Spinal cord (tissue), 10 donors: ENCODE results near the gene RASAL3. TPM values are rescaled to one million over a fixed set of nuclear protein-coding genes. Genes with fewer than 3 reads are reported as not detected.
A peak's percentile ranks its signal among the peaks of the same experiment; 100 is the strongest.
"Not testable (repeated sequence)": the region's sequence is repeated elsewhere in the genome, so short reads cannot be mapped to it uniquely, and the experiment has no call there.

Source experiments
- DNase-seq, 6 donors: peaks; one replicate each; pipeline versions ENCODE4 v3.0.0 to v3.0.0-alpha.2; 2013 to 2015; ENCODE audit warnings: low spot score in 6 of 6, low read depth in 4 of 6
- H3K27ac ChIP-seq: one replicate; pipeline ENCODE4 v1.5.1; 2013; ENCODE audit warnings: low read depth, low read length, control low read depth
- H3K27me3 ChIP-seq: one replicate; pipeline ENCODE4 v1.6.1; 2013; ENCODE audit warnings: low read length; ENCODE audit not compliant: control insufficient read depth, insufficient read depth
- H3K36me3 ChIP-seq: one replicate; pipeline ENCODE4 v1.6.1; 2013; ENCODE audit warnings: low read length; ENCODE audit not compliant: control insufficient read depth, insufficient read depth
- H3K4me1 ChIP-seq: one replicate; pipeline ENCODE4 v1.6.1; 2013; ENCODE audit warnings: low read length; ENCODE audit not compliant: control insufficient read depth, insufficient read depth
- H3K4me3 ChIP-seq: one replicate; pipeline ENCODE4 v1.5.1; 2013; ENCODE audit warnings: low read depth, low read length, control low read depth
- H3K9me3 ChIP-seq: one replicate; pipeline ENCODE4 v1.6.1; 2013; ENCODE audit warnings: low read length; ENCODE audit not compliant: control insufficient read depth, insufficient read depth
- WGBS: methylation state at CpG from one replicate; pipeline ENCODE4 v1.1.5; 2013; ENCODE audit warnings: missing lambda C conversion rate; ENCODE audit not compliant: insufficient coverage; 5-methylcytosine and 5-hydroxymethylcytosine counted together
- polyA plus RNA-seq, 2 donors: library from polyadenylated mRNA; unstranded; fragments of 120-200 nt; gene quantifications; one replicate each; pipeline ENCODE4 v1.2.1, GENCODE V29; 2013; ENCODE audit not compliant: insufficient read length in 2 of 2
- total RNA-seq, 2 donors: library from RNA; depleted of rRNA in 1 of 2; stranded (reverse); fragments of 120-200 nt in 1 of 2; fragments of >200 nt in 1 of 2; gene quantifications; one replicate each; pipeline versions ENCODE4 v1.2.3 to v1.2.4, GENCODE V29; 2013 to 2014
- donor health status: healthy.

The RASAL3 gene
- total and polyA plus RNA-seq, 4 donors, result 1.9 to 4.2 (median 2.8) TPM

- DNase-seq, result no peak
- Histone ChIP-seq H3K36me3 (peaks cover 52% of the 10 kb centered on the region), H3K4me1 (peaks cover 41% of the 10 kb centered on the region), H3K27me3 (no peaks in the 10 kb centered on the region), H3K27ac (no peak overlapping the region), H3K9me3 (no peaks in the 10 kb centered on the region), H3K4me3 (no peak overlapping the region)
- 41% methylated on average over 4 of the region's 12 CpGs for WGBS
These were observed 43.1 kb downstream of the RASAL3 start for GRCh38 chr19:15421136-15421695.

- peaks cover 50% of the 10 kb centered on the region for H3K4me1 ChIP-seq
- no peaks in the 10 kb centered on the region for H3K9me3 ChIP-seq
- DNase-seq, result no peak
- H3K27ac ChIP-seq, result no peak overlapping the region
- WGBS, result 41% methylated on average over 10 of the region's 16 CpGs
- no peaks in the 10 kb centered on the region for H3K27me3 ChIP-seq
- H3K36me3 ChIP-seq, result peaks cover 50% of the 10 kb centered on the region
- H3K4me3 ChIP-seq, result peak overlapping the region; percentile 97
These were observed 44.8 kb downstream of the RASAL3 start for GRCh38 chr19:15419413-15420025.

GRCh38 chr19:15418579-15419412, 45.5 kb downstream of the RASAL3 start, which contains the start of gene AKAP8L:
TSS of gene AKAP8L (minus strand) at chr19:15418988. CDS start at chr19:15418923, 65 bp downstream.
- H3K36me3 ChIP-seq, result peaks cover 48% of the 10 kb centered on the region
- DNase-seq, result peak; percentile 97 to 100 (median 99)
- peak within 1 kb of the TSS; percentile 89 for H3K27ac ChIP-seq
- peaks cover 55% of the 10 kb centered on the region for H3K4me1 ChIP-seq
- H3K27me3 ChIP-seq, result no peaks in the 10 kb centered on the region
- under 1% methylated on average over 59 of the region's 61 CpGs for whole genome bisulfite sequencing
- no peaks in the 10 kb centered on the region for H3K9me3 ChIP-seq
- H3K4me3 ChIP-seq, result peak within 1 kb of the TSS; percentile 97

GRCh38 chr19:15418231-15418578, 46.1 kb downstream of the RASAL3 start:
- Histone ChIP-seq H3K9me3 (no peaks in the 10 kb centered on the region), H3K4me3 (peak overlapping the region; percentile 97), H3K27ac (peak overlapping the region; percentile 89), H3K4me1 (peaks cover 54% of the 10 kb centered on the region), H3K36me3 (peaks cover 42% of the 10 kb centered on the region), H3K27me3 (no peaks in the 10 kb centered on the region)
- peak in 3 of 6 donors; percentile 33 to 84 (median 83) for DNase-seq
- 0% methylated on average over 14 of the region's 16 CpGs for WGBS

- Histone ChIP-seq H3K4me3 (peak overlapping the region; percentile 97), H3K9me3 (no peaks in the 10 kb centered on the region), H3K27me3 (no peaks in the 10 kb centered on the region), H3K36me3 (peaks cover 37% of the 10 kb centered on the region), H3K4me1 (peaks cover 49% of the 10 kb centered on the region), H3K27ac (peak overlapping the region; percentile 89)
- DNase-seq, result peak in 3 of 6 donors; percentile 29 to 70 (median 68)
- 0% methylated on average over 9 of the region's 9 CpGs for WGBS
These were observed 46.6 kb downstream of the RASAL3 start for GRCh38 chr19:15417699-15418098.

- H3K27ac ChIP-seq, result no peak overlapping the region
- 67% methylated on average over 4 of the region's 4 CpGs for WGBS
- no peak overlapping the region for H3K4me3 ChIP-seq
- H3K27me3 ChIP-seq, result no peaks in the 10 kb centered on the region
- H3K36me3 ChIP-seq, result peaks cover 44% of the 10 kb centered on the region
- H3K9me3 ChIP-seq, result no peaks in the 10 kb centered on the region
- no peak for DNase-seq
- peaks cover 29% of the 10 kb centered on the region for H3K4me1 ChIP-seq
These were observed 51.5 kb downstream of the RASAL3 start for GRCh38 chr19:15412832-15413231.

- not testable (repeated sequence) for H3K4me3 ChIP-seq, H3K27me3 ChIP-seq, H3K27ac ChIP-seq, DNase-seq, H3K9me3 ChIP-seq
- H3K4me1 ChIP-seq, result peaks cover 21% of the 10 kb centered on the region
- no CpG with 5 or more reads among the region's 2 CpGs for WGBS
- peaks cover 46% of the 10 kb centered on the region for H3K36me3 ChIP-seq
These were observed 53.0 kb downstream of the RASAL3 start for GRCh38 chr19:15411351-15411750.

GRCh38 chr19:15404780-15405211, 59.5 kb downstream of the RASAL3 start:
- Histone ChIP-seq H3K36me3 (peaks cover 65% of the 10 kb centered on the region), H3K4me1 (peaks cover 47% of the 10 kb centered on the region), H3K4me3 (no peak overlapping the region), H3K27ac (peak overlapping the region; percentile 33), H3K9me3 (no peaks in the 10 kb centered on the region), H3K27me3 (no peaks in the 10 kb centered on the region)
- peak in 2 of 6 donors; percentile 16 to 53 for DNase-seq
- 20% methylated on average over 3 of the region's 3 CpGs for WGBS

- no peak for DNase-seq
- Histone ChIP-seq H3K4me1 (peaks cover 43% of the 10 kb centered on the region), H3K27ac (peak overlapping the region; percentile 33), H3K36me3 (peaks cover 65% of the 10 kb centered on the region), H3K9me3 (no peaks in the 10 kb centered on the region), H3K4me3 (no peak overlapping the region), H3K27me3 (no peaks in the 10 kb centered on the region)
- 89% methylated on average over 6 of the region's 7 CpGs for WGBS
These were observed 60.1 kb downstream of the RASAL3 start for GRCh38 chr19:15404097-15404779.
